ENCODE results near the gene TMEM205. TPM values are rescaled to one million over a fixed set of nuclear protein-coding genes. Genes with fewer than 3 reads are reported as not detected.
A peak's percentile ranks its signal among the peaks of the same experiment; 100 is the strongest.

Gene TMEM205
- total and polyA plus RNA-seq, 2 experiments from 2014 or later, result 188 to 199 TPM

DNA sequence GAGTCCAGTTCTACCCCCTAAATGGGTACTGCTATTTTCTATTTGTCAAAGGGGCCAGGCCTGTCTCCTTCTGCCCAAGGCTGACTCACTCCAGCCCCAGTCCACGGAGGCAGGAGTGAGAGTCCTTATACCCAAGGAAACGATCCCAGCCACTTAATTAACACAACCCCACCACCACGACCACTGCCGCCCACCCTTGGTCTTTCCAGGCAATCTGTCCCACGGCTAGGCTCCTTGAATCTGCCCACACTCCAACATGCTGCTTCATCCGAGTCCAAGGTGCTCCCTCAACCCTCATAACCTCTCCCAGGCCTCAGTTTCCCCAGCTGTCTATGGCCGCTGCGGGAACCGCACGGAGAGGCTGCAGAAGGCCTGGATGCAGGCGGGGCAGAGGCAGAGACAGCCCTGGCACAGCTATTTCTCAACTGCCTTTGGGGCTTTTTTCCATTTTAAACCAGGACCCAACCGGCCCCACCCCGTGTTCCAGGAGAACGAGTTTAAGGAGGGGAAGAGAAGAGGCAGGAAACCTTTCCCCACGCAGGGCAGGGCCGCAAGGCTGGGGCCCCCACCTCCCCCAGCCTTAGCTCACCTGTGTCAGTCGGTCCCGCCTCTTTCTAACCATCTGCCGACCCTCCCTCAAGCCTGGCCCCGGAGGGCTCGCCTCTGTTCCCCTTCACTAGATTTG is 7.4 kb downstream of the TMEM205 start:
- Histone ChIP-seq H3K9me3 (ENCODE audit: low read depth) (no peaks in the 10 kb centered on the region), H2AFZ (peak overlapping the region; percentile 58), H3K79me2 (peaks cover 46% of the 10 kb centered on the region), H3K9me2 (replicated peaks; ENCODE audit: insufficient read depth) (no peaks in the 10 kb centered on the region), H3K4me3 (peak overlapping the region; percentile 93), H3K4me2 (peak overlapping the region; percentile 89), H3K27ac (peak overlapping the region; percentile 83), H3K36me3 (replicated peaks; ENCODE audit: insufficient read depth, low read depth) (no peaks in the 10 kb centered on the region), H4K20me1 (ENCODE audit: insufficient read depth, poor library complexity, severe bottlenecking) (peaks cover 4% of the 10 kb centered on the region), H3K27me3 (no peaks in the 10 kb centered on the region), H3K4me1 (ENCODE audit: insufficient read depth) (peaks cover 5% of the 10 kb centered on the region)
- 24% methylated on average over 21 of the region's 21 CpGs for WGBS (ENCODE audit: low lambda C conversion rate, missing lambda C conversion rate)
- peak; percentile 40 for DNase-seq (ENCODE audit: low spot score)
- TF ChIP-seq EZH2phosphoT487 (IDR thresholded peaks at IDR 0.05; ENCODE audit: low read depth, severe bottlenecking, unreplicated experiment), result no peak
- no peak for TF ChIP-seq EZH2 (IDR thresholded peaks at IDR 0.05; ENCODE audit: borderline replicate concordance)
- TF ChIP-seq, protein P1, sequence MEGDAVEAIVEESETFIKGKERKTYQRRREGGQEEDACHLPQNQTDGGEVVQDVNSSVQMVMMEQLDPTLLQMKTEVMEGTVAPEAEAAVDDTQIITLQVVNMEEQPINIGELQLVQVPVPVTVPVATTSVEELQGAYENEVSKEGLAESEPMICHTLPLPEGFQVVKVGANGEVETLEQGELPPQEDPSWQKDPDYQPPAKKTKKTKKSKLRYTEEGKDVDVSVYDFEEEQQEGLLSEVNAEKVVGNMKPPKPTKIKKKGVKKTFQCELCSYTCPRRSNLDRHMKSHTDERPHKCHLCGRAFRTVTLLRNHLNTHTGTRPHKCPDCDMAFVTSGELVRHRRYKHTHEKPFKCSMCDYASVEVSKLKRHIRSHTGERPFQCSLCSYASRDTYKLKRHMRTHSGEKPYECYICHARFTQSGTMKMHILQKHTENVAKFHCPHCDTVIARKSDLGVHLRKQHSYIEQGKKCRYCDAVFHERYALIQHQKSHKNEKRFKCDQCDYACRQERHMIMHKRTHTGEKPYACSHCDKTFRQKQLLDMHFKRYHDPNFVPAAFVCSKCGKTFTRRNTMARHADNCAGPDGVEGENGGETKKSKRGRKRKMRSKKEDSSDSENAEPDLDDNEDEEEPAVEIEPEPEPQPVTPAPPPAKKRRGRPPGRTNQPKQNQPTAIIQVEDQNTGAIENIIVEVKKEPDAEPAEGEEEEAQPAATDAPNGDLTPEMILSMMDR (IDR thresholded peaks at IDR 0.05; ENCODE audit: poor library complexity), result no peak

DNA sequence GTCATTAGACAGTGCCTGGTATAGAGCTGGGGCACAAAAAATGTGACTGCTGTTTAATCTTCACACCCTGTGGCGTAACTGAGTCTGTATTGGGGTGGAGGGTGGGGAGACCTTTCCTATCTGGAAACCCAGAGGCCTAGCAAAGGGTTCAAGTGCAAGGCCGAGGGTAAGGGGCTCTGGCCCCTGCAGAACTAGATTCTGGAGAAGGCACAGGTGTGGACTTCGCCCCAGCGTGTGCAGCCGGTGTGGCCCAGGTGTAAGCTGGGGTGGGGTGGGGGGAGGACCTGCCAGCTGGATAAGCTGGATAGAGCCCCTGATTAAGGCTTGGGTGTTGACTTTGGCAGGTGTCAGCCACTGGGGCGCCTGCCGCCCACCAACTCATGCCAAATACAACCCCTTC is 7.9 kb downstream of the TMEM205 start:
- Histone ChIP-seq H3K36me3 (replicated peaks; ENCODE audit: insufficient read depth, low read depth) (no peaks in the 10 kb centered on the region), H2AFZ (no peak overlapping the region), H4K20me1 (ENCODE audit: insufficient read depth, poor library complexity, severe bottlenecking) (peaks cover 4% of the 10 kb centered on the region), H3K4me3 (peak overlapping the region; percentile 93), H3K27ac (peak overlapping the region; percentile 83), H3K9me2 (replicated peaks; ENCODE audit: insufficient read depth) (no peaks in the 10 kb centered on the region), H3K4me2 (peak overlapping the region; percentile 89), H3K27me3 (no peaks in the 10 kb centered on the region), H3K79me2 (peaks cover 46% of the 10 kb centered on the region), H3K4me1 (ENCODE audit: insufficient read depth) (peaks cover 5% of the 10 kb centered on the region), H3K9me3 (ENCODE audit: low read depth) (no peaks in the 10 kb centered on the region)
- DNase-seq (ENCODE audit: low spot score), result peak; percentile 58
- 65% methylated on average over 7 of the region's 7 CpGs for WGBS (ENCODE audit: low lambda C conversion rate, missing lambda C conversion rate)
- TF ChIP-seq, protein P1 (IDR thresholded peaks at IDR 0.05; ENCODE audit: poor library complexity), result no peak
- TF ChIP-seq EZH2phosphoT487 (IDR thresholded peaks at IDR 0.05; ENCODE audit: low read depth, severe bottlenecking, unreplicated experiment), result no peak
- no peak for TF ChIP-seq EZH2 (IDR thresholded peaks at IDR 0.05; ENCODE audit: borderline replicate concordance)

- H3K9me3 ChIP-seq (ENCODE audit: low read depth), result no peaks in the 10 kb centered on the region
- H3K4me2 ChIP-seq, result peak overlapping the region; percentile 89
- H3K4me3 ChIP-seq, result no peak overlapping the region
- H4K20me1 ChIP-seq (ENCODE audit: insufficient read depth, poor library complexity, severe bottlenecking), result peaks cover 4% of the 10 kb centered on the region
- 96% methylated on average over 14 of the region's 14 CpGs for WGBS (ENCODE audit: low lambda C conversion rate, missing lambda C conversion rate)
- H3K79me2 ChIP-seq, result peaks cover 46% of the 10 kb centered on the region
- peak overlapping the region; percentile 83 for H3K27ac ChIP-seq
- H2AFZ ChIP-seq, result no peak overlapping the region
- peaks cover 5% of the 10 kb centered on the region for H3K4me1 ChIP-seq (ENCODE audit: insufficient read depth)
- no peaks in the 10 kb centered on the region for H3K9me2 ChIP-seq (replicated peaks; ENCODE audit: insufficient read depth)
- no peaks in the 10 kb centered on the region for H3K36me3 ChIP-seq (replicated peaks; ENCODE audit: insufficient read depth, low read depth)
- no peaks in the 10 kb centered on the region for H3K27me3 ChIP-seq
- TF ChIP-seq EZH2phosphoT487 (IDR thresholded peaks at IDR 0.05; ENCODE audit: low read depth, severe bottlenecking, unreplicated experiment) (no peak), EZH2 (IDR thresholded peaks at IDR 0.05; ENCODE audit: borderline replicate concordance) (no peak)
- TF ChIP-seq, protein P1 (IDR thresholded peaks at IDR 0.05; ENCODE audit: poor library complexity), result no peak
- peak; percentile 5 for DNase-seq (ENCODE audit: low spot score)
These were observed 9.0 kb downstream of the TMEM205 start for GRCh38 chr19:11337080-11337479.

All from hepatocyte (in vitro differentiated cells).